SW480 (cell line): ENCODE measurements around the gene PLIN5.

ENCODE experiments used
- DNase-seq: peaks from one replicate; pipeline ENCODE4 v3.0.0-alpha.2; 2016; ENCODE audit warnings: low spot score

Gene PLIN5

GRCh38 chr19:4483385-4483784 is 51.6 kb downstream of the PLIN5 start:
- DNase-seq, result no peak

- DNase-seq, result no peak
Observed at GRCh38 chr19:4482721-4483364, 52.2 kb downstream of the PLIN5 start.

GRCh38 chr19:4477034-4477801 is 57.8 kb downstream of the PLIN5 start:
- no peak for DNase-seq

DNA sequence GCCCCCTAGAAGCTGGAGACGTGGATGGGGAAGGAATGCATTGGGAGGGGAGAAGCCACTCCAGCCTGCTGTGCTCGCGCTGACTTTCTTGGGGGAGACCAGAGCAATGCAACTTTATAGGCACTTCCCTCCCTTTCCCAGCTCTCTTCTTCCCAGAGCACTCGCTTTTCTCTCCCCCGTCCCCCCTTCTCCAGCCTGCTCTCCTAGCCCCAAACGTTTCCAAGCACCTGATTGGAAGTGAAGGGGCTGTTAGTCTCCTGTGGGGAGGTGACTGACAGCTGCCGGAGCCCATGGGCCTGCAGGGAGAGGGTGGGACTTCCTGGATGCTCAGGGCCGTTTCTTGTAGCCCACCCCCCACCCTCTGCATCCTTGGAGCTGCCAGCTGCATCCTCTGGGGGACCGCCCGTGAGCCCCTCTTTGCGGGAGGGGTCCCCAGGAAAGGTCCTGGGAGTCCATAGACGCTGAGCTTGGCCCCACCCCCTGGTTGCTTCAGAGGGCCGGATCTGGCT is 60.5 kb downstream of the PLIN5 start:
- no peak for DNase-seq

- DNase-seq, result no peak
Observed at GRCh38 chr19:4473763-4474513, 61.1 kb downstream of the PLIN5 start.

DNA sequence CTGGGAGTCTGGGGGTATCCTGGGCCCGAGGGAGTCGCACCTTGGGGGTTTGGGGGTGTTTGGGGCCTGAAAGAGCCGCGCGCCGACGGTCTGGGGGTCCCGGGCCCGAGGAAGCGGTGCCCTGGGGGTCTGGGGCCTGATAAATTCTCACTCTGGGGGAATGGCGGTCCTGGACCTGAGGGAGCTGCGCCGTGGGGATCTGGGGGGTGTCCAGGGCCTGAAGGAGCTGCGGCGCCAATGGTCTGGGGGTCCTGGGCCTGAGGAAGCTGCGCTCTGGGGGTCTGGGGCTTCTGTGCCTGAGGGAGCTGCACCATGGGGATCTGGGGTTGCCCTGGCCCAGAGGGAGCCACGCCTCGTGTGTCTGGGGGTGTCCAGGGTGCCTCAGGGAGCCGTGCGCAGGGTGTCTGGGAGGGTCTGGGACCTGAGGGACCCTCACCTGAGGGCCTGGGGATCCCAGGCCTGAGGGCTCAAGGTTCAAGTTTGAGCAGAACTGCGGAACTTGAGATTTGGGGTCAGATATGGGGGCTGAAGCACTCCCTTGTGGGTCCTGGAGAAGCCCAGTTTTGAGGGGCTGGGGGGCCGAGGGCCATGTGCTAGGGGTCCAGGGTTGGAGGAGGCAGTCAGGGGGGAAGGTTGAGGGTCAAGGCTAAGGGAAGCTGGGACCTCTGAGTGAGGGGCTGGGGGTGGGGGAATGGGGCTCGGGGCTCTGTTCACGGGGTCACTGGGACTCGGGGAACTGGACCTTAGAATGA is 61.8 kb downstream of the PLIN5 start:
- no peak for DNase-seq
